PC-9 (cell line): ENCODE results near the gene BARHL1.

Source experiments
- CTCF ChIP-seq: fragments of 200-600 bp; sonication (generic); conservative IDR thresholded peaks from 2 replicates; pipeline ENCODE4 v1.6.1; 2017; ENCODE audit warnings: mixed run types, antibody characterized with exemption, mild to moderate bottlenecking, moderate library complexity
- EZH2 ChIP-seq: fragments of 200-600 bp; sonication (generic); IDR thresholded peaks from 2 replicates; pipeline ENCODE4 v1.8.0; 2017; ENCODE audit warnings: antibody characterized with exemption, low read depth

GRCh38 chr9:132614324-132614723 lies 31.9 kb downstream of the BARHL1 start:
- TF ChIP-seq CTCF, result no peak
- TF ChIP-seq EZH2, result no peak
